HG02885 (cell line): ENCODE measurements around the gene GCC1.

ENCODE experiments used
- ATAC-seq: cut with Tn5 transposase; IDR thresholded peaks from one replicate; pipeline ENCODE4 v1.9.1; 2021; ENCODE audit warnings: mild to moderate bottlenecking; ENCODE audit not compliant: unreplicated experiment, poor library complexity

Gene GCC1, protein sequence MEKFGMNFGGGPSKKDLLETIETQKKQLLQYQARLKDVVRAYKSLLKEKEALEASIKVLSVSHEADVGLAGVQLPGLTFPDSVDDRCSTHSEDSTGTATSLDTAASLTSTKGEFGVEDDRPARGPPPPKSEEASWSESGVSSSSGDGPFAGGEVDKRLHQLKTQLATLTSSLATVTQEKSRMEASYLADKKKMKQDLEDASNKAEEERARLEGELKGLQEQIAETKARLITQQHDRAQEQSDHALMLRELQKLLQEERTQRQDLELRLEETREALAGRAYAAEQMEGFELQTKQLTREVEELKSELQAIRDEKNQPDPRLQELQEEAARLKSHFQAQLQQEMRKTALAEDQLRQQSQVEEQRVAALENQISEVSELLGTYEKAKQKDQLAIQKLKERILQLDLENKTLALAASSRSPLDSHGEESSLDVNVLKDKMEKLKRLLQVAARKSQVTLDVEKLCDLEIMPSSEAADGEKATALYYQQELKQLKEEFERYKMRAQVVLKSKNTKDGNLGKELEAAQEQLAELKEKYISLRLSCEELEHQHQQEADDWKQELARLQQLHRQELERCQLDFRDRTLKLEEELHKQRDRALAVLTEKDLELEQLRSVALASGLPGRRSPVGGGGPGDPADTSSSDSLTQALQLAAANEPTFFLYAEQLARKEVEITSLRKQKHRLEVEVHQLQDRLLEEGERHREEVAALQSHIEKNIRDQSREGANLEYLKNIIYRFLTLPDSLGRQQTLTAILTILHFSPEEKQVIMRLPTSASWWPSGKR

DNA sequence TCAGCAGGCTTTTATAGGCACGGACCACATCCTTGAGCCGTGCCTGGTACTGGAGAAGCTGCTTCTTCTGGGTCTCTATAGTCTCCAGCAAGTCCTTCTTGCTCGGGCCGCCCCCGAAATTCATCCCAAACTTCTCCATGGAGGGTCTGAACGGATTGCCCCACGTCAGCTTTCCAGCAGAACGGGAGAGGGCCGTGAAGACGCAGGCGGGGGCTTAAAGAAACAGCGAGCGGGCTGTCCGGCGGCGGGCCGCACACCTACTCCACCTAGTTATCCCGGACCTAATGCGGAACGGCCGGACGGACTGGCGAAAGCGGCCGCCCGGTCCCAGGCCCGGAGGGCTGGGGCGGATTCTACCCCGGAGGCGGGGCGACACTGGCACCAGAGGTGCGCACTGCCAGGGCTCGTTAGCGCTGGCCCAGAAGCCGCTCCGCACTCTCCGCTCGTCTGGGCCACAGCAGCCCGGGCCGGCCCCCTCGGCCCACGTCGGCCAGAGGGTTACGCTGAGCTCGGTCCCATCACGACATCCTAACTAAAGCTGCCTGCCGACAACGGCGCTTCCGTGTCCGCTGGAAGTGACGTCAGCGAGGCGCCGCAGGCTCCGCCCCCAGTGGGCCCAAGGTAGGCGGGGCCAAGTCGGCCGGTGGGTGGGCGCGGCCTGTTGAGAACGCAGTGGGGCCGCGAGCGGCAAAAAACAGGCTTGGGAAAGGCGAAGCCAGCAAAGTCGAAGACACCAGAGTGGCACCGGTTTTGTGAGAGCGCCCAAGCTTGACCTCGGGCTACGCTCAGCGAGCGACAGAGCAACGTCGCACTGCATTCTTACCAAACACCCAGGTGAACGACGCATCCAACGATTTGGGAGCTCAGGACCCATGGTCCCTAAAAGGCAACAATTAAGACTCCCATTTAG is at the start of gene GCC1:
Gene GCC1 (minus strand): TSS at position 553 of the 910 bp plus-strand sequence. CDS start 414 bp downstream, at position 139.
- peak; percentile 80 for ATAC-seq

DNA sequence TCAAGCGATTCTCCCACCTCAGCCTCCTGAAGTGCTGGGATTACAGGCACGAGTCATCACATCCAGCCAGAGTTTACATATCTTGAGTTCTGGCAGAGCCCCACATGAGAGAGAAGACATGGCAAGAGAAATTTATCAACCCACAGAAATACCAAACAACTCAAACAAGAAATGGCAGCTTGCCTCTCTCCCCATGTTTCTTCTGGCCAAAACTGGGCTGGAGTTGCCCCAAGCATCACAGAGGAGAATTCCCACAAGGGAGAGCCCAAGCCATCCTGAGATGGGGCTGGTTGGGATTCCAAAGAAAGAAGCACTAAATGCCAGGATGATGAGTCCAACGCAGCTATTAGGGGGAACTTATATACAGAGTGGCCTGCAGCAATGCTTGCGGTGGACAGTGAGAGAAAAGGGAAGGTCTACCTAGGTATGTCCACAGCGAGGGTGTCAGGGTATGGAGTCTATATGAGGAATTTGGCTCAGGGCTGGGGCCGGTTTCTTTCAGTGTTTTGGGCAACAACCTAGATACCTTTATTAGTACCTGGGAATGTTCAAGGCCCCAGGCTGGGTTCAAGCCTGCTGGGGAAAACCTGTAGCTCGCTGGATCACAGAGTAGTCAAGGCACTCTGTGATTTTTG is 47.0 kb upstream of the GCC1 start:
- no peak for ATAC-seq

DNA sequence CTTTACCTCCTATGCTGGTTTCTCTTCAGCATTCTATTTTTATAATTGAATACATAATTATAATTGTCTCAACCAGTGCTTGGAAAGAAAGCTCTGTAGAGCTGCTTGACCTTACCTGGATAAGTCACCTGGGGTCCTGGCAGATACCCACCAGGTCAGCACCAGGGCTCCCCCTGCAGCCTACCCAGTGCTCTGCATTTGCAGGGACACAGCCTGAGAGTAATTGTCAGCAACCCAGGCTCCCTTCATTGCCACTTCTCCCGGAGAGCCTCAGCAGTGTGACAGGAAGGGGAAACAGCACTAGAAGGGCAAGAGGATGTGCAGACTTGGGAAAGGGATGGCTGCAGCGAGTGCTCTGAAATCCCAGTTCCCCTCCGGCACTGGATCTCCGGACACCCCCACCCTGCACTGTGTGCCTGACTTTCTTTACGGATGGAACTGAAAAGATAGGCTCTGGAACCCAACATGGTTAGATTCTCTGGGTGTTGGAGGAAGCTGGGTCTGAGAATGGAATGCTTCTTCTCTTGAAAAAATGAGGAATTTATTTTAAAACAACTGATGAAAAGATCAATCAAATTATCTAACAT is 44.0 kb upstream of the GCC1 start:
- peak; percentile 87 for ATAC-seq

DNA sequence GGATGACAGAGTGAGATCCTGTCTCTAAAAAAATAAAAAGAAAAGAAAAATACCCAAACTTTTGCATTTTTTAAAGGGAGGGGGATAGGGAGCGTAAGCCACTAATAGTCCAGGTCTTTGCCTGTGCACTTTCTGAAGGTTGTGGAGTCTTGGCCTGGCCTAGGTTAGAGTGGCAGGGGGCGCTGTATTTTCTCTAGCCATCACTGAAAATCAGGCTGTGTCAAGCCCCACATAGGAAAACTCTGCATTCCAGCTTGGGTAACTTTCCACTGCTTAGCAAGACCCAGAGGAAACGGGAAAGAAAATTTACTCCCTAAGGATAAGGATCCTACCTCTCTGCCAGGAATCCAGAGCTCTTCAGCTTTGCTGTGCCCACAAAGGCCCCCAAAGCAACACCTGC is 43.0 kb upstream of the GCC1 start:
- ATAC-seq, result no peak

DNA sequence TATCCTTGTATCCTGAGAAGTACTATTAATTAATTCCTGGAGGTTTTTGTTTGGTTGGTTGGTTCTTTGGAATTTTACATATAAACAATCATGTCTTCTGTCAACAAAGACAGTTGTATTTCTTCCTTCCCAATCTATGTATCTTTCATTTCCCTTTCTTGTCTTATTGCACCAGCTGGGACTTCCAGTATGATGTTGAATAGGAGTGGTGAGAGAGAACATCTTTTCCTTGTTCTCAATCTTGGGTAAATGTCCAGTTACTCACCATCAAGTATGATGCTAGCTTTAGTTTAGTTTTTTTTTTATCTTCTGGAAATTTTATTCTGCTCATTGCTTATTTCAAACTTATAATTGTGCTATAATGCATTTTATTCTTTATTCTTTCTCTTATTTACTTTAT is 39.9 kb upstream of the GCC1 start:
- ATAC-seq, result no peak

DNA sequence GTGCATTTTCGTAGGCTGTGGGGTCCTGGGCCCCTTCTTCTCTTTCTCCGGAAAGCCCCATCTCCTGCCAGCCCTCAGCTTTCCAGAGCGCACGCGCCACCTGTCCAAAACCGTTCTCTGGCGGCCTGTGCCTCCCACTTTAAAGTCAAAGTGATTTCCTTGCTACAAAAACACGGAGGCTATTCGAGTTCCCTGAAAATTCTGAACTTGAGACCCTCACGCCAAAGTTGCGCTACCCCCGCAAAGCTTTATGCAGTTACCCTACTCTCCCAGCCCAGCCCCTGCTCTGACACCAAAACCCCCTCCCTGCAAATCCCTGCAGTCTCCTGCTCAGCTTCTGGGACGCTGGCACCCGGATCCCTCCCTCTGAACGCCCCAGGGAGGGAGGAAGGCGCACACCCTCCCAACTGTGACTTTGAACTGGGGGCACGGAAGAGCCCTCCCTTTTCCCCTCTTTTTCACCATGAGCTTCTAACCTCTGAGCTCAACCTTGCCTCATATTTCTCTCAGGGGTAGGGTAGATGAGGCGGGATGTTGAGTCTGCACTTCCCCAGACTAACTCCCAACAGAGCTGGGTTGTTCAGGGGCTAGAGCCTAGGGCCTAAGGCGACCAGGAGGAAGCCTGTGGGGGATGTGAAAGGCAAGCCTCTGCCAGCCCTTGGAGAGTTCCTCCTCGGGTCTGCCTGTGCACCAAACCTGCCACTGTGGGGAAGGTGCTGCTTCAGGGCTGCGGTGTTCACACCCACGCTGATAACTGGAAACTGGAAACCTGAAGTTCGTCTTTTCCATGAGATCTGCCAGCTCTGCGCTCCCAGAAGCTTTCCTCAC is 35.2 kb upstream of the GCC1 start:
- no peak for ATAC-seq

DNA sequence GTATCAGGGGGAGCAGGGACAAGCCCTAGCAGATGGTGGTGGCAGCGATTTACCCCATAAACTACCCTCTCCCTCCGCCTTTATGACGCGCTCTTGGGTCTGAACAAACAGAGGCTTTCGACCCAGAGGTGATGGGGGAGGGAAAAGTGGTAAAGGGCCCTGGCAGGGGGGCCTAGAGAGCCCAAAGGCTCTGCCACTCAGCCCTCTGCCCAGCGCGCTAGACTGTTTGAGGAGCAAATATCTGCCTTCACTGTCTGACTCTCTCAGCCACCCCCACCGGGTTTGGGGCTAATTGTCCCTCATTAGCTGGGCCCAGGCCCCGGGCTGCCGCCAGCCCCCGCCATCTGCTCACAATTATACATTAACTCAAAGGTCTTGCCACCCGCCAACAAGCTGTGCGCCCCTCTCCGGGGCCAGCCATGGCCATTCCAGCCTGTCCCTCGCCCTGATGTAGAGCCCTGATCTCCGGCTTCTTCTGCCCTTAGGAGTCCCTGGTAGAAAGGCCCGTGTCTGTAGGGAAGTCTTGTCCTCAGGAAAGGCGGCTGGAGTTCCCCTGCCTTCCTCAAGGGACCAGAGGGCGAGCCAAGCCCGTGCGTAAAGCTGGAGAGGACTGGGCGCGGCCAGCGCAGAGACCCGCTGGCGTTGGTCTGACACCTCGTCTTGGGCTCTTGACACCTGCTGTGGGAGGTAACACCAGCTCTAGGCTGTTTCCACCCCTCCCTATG is 34.4 kb upstream of the GCC1 start:
- ATAC-seq, result no peak

DNA sequence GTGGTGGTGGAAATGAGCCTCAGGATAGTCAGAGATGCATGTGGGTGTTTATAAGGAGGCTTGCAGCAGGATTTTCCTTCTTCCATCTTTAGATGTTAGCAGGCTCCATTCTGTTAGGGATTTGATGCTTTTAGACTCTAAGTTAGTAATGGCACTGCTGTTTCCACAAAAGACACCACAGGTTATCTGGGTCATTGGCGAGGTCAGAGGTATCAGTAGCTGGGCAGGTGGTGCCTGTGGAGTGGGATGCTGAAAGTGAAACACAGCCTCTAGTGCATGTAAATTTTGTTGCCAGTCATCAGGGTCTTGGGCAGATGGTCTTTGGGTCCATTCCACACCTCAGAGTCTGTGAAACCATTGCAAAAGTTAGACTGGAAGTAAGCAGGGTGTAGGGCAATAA is 33.4 kb upstream of the GCC1 start:
- ATAC-seq, result no peak

DNA sequence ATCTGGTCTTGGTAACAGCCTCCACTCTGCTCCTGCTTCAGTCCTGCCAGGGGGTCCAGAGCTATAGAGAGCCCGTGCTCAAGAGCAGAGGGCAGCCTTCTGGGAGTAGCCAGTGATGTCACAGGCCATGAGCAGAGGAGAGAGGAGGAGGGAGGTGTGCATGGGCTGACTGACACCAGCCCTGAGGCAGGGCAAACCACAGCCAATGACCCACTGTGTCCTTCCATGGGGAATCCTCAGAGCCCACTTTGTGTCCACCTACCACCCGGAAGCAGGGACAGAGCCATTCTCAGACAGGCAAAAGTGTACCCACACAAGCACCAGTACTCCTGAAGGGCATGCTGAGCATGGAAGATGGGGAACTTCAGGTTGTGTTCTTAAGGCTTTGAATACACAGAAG is 32.6 kb upstream of the GCC1 start, which contains the start of gene PAX4:
Gene PAX4 (minus strand): TSS at position 101 of the 400 bp plus-strand sequence. CDS start 2,214 bp downstream, outside the sequence.
- no peak for ATAC-seq

DNA sequence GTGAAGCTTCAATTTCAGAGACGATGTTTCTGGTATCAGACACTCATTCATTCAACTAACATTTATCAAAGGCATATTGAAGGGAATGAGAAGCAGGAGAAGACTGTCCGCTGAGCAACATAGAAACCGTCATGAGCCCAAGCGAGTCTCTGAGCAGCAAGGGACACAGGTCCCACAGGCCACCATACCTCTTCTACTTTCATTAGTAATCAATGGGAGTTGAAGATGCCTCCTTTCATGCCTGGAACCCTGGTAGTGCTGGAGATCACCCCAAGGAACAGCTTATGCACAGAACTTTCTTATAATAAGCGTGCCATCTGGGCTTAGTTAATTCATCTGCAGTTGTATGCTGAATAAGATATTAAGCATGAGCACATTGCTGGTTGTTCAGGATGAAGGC is 31.3 kb upstream of the GCC1 start:
- ATAC-seq, result no peak

DNA sequence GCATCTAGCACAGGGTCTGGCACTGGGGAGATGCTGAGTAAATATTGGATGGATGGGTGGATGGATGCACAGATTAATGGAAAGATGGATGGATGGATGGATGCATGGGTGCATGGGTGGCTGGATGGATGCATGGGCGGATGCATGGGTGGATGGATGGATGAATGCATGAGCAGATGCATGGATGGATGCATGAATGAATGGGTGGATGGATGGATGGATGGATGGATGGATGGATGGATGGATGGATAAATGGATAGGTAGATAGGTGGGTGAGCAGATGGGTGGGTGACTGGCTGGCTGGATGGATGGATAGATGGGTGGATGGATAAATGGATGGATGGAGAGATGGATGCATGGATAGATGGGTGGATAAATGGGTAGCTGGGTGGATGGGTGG is 26.9 kb upstream of the GCC1 start:
- ATAC-seq, result no peak

DNA sequence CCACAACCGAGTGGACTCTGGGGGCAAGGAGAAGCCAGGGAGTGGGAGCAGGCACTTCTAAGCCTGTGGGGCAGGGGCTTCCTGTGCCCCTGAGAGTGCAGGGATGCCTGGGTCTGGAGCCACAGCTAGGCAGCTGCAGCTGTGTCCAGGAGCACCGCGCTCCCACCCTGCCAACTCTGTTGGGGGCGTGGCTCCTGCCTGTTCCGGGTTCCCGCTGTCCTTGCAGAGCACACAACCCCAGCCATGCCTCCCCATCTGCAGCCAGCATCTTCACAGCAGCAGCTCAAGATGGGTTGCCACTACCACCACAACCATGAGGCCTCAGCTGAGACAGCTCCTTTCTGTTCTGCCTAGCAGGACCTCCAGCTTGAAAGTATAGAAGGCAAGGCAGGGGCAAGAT is 23.9 kb upstream of the GCC1 start:
- no peak for ATAC-seq

DNA sequence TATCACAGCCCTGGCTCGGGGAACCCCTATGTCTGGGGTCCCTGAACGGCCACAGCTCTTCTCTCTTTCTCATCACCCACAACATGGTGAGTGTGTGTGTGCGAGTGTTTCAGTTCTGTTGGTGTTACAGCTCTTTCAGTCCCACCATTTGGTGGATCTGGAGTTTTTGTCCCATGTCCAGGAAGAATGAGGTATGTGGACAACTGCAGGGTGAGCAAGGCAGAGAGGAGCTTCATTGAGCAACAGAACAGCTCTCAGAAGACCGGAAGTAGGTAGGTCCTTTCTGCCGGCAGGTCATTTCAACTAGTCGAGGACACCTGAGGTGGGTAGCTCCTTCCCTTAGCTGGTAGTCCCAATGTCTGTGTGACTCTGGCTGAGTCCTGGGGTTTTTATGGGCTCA is 23.1 kb upstream of the GCC1 start:
- no peak for ATAC-seq

DNA sequence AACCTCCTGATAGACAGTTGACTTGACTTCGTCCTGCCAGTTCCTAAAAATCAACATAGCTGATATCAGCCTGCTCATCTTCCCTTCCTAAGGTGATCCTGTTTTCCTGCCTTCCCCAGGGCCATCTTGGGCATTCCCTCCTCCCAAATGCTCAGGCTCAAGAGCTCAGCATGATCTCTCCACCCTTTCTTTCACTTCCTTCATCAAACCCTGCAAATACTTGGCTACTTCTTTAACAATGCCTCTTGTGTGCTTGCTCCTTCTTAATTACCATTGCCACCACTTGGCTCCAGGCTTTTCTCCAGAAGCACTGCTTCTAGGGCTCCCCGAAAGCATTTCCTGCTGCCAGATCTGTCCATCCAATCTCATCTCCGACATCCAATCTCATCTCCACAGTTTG is 15.5 kb upstream of the GCC1 start:
- no peak for ATAC-seq

DNA sequence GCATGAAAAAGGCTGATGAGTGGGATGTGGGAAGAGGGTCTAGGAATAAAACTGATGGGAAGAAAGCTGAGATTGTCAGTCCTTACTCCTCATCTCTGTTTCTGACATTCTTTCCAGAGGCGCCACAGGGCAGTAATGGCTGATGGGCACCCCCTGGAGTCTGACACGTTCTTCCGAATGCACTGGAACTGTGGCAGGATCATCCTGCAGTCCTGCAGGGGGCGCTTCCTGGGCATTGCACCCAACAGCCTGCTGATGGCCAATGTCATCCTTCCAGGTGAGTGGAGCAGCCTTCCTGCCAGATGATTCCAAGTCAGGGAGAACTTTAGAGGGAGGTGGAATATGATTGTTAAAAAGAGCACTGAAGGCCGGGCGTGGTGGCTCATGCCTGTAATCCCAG is 12.9 kb upstream of the GCC1 start:
- ATAC-seq, result peak; percentile 56

DNA sequence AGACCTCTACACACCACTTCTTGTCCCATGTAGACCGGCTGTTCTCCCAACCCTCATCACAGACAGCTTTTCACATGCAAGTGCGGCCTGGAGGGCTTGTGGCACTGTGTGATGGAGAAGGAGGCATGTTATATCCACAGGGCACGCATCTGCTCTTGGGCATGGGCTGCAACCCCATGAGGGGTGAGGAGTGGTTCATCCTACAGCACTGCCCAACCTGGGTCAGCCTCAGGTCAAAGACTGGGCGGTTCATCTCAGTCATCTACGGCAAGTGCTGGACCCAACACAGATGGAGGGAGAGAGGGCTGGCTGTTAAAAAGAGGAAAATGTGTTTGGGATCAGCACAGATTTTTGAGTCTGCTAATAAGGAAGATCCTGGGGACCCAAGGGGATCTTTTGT is 10.3 kb upstream of the GCC1 start:
- ATAC-seq, result no peak

DNA sequence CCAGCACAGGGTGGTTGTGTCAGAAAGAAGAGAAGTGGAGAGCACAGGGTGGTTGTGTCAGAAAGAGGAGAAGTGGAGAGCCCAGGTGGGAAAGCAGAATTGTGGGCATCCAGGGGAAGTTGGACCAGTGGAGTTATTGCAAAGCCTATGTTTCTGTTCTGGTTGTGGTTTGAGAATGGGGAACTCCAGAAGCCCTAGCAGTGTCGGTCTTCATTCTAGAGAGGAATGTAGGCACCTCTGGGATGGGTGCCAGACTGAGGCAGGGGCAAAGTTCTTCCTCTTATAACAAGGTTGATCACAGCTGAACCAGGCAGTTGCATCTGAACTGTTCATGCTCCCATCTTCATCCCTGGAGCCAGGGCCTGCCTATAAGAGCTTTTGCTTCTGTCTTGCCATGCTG is 9.1 kb upstream of the GCC1 start:
- ATAC-seq, result no peak

DNA sequence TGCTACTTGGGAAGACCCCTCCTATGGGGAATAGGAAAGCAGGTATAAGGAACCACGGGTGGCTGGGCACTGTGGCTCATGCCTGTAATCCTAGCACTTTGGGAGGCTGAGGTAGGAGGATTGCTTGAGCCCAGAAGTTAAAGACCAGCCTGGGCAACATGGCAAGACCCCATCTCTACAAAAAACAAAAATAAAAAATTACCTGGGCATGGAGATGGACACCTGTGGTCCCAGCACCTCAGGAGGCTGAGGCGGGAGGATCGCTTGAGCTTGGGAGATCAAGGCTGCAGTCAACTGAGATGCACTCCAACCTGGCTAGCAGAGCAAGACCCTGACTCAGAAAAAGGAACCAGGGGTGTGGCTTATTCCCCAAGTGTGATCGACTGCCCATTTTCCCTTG is 7.2 kb upstream of the GCC1 start:
- no peak for ATAC-seq
